Subcutaneous adipose tissue (tissue), 4 donors: ENCODE results near the gene EPYC. TPM values are rescaled to one million over a fixed set of nuclear protein-coding genes. Genes with fewer than 3 reads are reported as not detected.

Experiments
- total RNA-seq, 4 donors: library from RNA; depleted of rRNA; stranded (reverse); fragments of >200 nt; gene quantifications; one replicate each; pipeline ENCODE4 v1.1.0, GENCODE V29; 2016
- TF ChIP-seq, protein P1 (sequence below): fragments of 450-650 bp; IDR thresholded peaks from one replicate; pipeline ENCODE4 v1.5.1; 2016; ENCODE audit warnings: low read depth, mild to moderate bottlenecking, control low read depth, antibody characterized with exemption, moderate library complexity

The EPYC gene
- total RNA-seq, 4 donors from 2014 or later = not detected

DNA sequence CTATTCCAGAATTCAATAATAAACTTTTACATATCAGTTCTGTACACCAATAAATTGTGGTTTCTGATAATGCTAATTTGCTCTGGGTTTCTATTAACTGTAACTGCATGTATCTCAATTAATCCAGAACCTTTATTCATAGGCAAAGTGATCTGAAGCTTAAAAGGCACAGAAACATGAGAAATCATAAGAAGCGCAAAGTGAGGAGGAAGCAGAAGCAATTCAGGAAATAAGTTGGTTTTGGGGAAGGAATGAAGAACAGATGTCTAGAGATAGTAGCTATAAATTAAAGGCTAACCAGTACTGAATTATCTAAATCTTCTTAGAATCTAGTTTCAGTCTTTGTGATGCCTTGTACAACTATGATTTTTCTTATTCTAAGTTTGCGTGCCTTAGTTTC, 28.5 kb upstream of the EPYC start:
- TF ChIP-seq, protein P1, sequence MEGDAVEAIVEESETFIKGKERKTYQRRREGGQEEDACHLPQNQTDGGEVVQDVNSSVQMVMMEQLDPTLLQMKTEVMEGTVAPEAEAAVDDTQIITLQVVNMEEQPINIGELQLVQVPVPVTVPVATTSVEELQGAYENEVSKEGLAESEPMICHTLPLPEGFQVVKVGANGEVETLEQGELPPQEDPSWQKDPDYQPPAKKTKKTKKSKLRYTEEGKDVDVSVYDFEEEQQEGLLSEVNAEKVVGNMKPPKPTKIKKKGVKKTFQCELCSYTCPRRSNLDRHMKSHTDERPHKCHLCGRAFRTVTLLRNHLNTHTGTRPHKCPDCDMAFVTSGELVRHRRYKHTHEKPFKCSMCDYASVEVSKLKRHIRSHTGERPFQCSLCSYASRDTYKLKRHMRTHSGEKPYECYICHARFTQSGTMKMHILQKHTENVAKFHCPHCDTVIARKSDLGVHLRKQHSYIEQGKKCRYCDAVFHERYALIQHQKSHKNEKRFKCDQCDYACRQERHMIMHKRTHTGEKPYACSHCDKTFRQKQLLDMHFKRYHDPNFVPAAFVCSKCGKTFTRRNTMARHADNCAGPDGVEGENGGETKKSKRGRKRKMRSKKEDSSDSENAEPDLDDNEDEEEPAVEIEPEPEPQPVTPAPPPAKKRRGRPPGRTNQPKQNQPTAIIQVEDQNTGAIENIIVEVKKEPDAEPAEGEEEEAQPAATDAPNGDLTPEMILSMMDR = no peak

DNA sequence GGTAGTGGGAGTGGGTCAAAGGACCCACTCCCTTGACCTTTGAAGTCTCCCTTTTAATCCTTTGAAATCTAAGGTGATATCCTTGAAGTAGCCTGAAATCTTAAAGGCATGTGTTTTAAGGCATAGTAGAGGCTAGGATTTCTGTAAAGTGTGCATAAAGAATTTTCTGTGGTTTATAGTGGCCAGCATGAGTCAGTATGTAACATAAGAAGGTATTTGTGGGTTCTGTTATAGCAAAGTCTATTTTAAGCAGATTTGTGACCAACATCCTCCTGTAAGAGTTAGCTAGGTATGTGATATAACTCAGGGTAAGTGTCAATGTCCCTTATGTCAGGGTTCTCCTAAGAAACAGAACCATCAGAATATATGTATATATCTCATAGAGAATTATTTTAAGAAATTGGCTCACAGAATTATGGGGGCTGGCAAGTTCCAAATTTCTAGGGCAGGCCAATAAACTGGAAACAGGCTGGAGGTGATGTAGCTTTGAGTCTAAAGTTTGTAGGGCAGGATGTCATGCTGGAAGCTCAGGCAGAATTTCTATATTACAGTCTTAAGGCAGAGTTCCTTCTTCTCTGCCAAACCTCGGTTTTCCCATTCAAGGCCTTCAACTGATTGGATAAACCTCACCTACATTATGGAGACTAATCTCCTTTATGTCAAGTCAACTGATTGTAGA, 18.7 kb upstream of the EPYC start:
- TF ChIP-seq, protein P1 = no peak

DNA sequence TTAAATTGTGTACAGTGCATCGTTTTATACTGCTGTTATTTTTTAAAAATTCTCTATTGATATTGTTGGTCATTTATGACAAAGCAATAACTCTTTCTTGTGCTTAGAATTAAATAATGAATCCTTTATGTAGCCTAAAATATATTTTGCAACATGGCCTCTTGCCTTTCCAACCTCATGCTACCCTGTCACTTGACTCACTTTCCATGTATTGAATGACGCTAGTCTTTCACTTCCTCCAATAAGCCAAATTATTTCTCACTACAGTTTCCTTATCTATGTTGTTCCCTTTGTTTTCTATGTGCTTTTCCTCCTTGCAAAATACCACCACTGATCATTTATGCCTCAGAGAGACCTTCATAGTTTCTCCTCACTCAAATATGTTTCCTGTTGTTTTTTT, 16.3 kb upstream of the EPYC start:
- TF ChIP-seq, protein P1 = no peak

DNA sequence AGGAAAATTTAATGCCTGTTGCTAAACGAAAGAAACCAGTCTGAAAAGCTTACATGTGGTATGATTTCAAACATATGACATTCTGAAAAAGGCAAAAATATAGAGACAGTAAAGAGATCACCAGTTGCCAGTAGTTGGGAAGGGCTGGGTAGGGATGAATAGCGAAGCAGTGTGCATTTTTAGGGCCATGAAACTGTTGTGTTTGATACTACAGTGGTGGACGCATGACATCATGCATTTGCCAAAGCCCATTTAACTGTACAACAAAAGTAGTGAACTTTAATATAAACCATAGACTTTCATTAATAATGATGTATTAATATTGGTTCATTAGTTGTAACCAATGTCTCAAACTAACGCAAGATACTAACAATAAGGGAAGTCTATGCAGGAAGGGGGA, 14.7 kb upstream of the EPYC start:
- TF ChIP-seq, protein P1 = no peak

DNA sequence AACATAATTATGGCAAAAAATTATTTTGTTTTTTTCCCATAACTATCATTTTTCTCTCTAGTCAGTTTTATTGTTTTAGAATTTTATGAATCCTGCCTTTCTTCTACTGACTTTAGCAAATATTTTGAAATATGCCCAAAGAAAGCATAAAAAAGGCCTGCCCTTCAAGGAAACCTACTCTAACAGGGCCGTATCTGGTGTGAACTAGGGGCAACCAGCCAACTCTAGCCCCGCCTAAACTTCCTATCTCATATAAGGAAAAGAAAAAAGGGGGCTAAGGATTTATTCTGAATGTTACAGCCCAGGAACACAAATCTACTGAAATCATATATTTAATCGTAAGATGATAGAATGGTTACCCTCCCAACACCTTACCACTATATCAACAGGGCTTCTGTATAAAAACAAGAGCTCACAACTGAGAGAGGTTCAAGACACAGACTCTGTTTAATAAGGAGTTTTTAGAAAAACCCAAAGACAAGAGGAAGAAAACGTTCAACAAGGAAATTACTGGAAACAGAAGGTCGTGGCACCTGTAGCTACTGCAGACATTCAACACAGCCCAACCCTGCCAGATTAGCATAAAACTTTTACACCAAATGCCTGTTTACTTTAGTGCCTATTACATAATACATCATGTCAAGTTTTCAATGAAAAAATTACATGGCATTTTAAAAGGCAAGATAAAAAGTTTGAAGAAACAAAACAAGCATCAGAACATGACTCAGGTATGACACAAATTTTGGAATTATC, 12.9 kb upstream of the EPYC start:
- TF ChIP-seq, protein P1 = no peak

DNA sequence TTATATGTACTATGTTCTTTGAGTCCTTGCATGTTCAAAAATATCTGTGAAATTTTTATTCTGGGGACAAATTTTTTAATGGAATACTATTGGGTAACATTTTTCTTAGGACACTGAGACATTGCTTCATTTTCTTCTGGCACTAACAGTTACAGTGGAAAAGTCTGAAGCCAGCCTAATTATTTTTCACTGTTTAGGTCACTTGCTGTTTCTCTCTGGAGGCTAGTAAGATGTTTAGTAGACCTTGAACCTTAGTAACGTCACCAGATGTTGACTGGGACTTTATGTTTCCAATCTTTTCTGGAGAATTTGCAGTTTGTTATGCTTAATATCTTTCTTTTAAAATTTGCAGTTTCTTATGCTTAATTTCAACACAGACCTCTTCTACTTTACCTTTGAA, 12.3 kb upstream of the EPYC start:
- TF ChIP-seq, protein P1 = no peak

DNA sequence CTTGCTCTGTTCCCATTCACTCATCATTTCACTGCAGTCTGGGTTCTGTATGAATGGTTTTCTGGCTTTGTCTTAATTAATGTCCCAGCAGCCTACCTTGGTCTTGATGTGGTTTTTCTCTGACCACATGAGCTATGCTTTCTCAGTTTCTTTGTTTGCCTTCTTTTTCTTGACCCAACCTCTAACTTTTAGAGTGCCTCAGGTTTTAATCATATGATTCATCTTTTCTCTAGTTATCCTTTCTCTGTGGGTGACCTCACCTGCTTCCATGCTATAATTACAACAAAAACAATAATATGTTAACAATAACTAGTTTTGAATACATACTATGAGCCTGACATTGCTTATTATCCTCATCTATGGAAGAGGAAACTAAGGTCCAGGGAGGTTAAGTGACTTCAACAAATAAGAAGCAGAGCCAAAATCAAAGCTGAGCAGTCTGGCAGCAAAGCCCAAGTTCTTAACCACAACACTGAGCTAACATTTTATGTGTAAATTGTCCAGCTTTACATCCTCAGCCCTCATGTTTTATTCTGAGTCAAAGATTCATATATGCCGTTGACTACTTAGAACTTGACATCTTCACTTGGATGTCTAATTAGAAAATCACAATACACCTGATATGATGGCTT, 4.7 kb upstream of the EPYC start:
- TF ChIP-seq, protein P1 = no peak
